Stimulated activated CD8-positive, alpha-beta memory T cell treated with anti-CD3 and anti-CD28 coated beads, Interleukin-7, amount 100 ng/mL, for 48 hours (primary cell): ENCODE results near the gene CNOT6.
"Not testable (repeated sequence)": the region's sequence is repeated elsewhere in the genome, so short reads cannot be mapped to it uniquely, and the experiment has no call there.

Experiments
- DNase-seq, 2 donors: peaks; one replicate each; pipeline ENCODE4 v3.0.0-alpha.2; 2020; ENCODE audit warnings: low read depth in 1 of 2; ENCODE audit errors: extremely low read depth in 1 of 2

Gene CNOT6

DNA sequence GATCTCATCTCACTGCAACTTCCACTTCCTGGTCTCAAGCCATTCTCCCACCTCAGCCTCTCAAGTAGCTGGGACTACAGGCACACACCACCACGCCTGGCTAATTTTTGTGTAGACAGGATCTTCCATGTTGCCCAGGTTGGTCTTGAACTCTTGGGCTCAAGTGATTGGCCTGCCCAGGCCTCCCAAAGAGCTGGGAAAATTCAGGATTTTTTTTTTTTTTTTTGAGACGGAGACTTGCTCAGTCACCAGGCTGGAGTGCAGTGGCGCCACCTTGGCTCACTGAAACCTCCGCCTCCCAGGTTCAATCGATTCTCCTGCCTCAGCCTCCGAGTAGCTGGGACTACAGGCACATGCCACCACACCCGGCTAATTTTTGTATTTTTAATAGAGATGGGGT, 21.8 kb downstream of the CNOT6 start:
- DNase-seq: not testable (repeated sequence)

DNA sequence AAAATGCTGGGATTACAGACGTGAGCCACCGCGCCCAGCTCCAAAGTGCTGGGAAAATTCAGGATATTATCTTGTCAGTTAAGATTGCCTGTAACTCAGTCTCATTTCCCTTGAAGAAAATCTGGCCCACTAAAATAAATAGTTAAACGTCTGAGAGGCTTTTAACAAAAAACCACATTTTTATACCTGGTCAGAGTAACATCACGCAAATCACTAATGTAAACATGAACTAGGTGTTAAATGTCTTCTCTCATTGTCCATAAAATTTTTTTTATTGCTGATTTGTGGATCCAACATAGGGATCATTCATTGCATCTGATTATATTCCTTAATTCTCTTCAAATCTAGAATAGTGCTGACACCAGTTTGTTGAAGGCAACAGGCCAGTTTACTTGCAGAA, 22.3 kb downstream of the CNOT6 start:
- no peak for DNase-seq

GRCh38 chr5:180519098-180519497, 24.9 kb downstream of the CNOT6 start:
- DNase-seq: no peak

- DNase-seq: no peak
These were observed 26.9 kb downstream of the CNOT6 start for GRCh38 chr5:180521101-180521500.

DNA sequence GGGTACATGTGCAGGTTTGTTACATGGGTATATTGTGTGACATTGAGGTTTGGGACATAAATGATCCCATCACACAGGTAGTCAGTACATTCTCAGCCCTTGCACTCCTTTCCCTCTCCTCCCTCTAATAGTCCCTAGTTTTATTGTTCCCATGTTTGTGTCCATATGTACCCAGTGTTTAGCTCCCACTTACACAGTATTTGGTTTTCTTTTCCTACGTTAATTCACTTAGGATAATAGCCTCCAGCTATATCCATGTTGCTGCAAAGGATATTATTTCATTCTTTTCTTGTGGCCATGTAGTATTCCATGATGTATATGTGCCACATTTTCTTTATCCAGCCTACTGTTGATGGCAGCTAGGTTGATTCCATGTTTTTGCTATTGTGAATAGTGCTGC, 27.4 kb downstream of the CNOT6 start:
- no peak for DNase-seq

GRCh38 chr5:180522330-180522729, 28.2 kb downstream of the CNOT6 start:
- no peak for DNase-seq

- no peak for DNase-seq
These were observed 29.7 kb downstream of the CNOT6 start for GRCh38 chr5:180523629-180524466.

DNA sequence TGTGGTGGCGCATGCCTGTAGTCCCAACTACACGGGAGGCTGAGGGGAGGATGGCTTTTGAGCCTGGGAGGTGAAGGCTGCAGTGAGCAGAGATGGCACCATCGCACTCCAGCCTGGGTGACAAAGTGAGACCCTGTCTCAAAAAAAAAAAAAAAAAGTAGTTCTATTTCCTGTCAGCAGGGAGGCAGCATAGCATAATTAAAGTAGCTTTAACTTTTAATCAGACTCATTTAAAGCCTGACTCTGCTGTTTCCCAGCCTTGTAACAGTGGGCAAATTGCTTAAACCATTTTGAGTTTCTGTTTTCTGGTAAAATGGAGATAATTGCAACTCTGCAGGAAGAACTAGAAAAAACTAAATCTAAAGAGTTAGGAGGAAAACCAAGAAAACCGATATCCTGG, 31.2 kb downstream of the CNOT6 start:
- DNase-seq: no peak

GRCh38 chr5:180526269-180526668, 32.1 kb downstream of the CNOT6 start:
- DNase-seq: no peak

GRCh38 chr5:180527659-180528058, 33.5 kb downstream of the CNOT6 start:
- no peak for DNase-seq

DNA sequence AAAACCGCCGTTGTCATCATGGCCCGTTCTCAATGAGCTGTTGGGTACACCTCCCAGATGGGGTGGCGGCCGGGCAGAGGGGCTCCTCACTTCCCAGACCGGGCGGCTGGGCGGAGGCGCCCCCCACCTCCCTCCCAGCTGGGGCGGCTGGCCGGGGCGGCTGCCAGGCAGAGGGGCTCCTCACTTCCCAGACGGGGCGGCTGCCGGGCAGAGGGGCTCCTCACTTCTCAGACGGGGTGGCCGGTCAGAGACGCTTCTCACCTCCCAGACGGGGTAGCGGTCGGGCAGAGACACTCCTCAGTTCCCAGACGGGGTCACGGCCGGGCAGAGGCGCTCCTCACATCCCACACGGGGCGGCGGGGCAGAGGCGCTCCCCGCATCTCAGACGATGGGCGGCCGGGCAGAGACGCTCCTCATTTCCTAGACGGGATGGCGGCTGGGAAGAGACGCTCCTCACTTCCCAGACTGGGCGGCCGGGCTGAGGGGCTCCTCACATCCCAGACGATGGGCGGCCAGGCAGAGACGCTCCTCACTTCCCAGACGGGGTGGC, 36.9 kb downstream of the CNOT6 start:
- not testable (repeated sequence) for DNase-seq

GRCh38 chr5:180532268-180532667, 38.1 kb downstream of the CNOT6 start:
- DNase-seq: no peak

- DNase-seq: no peak
These were observed 39.7 kb downstream of the CNOT6 start for GRCh38 chr5:180533845-180534244.

DNA sequence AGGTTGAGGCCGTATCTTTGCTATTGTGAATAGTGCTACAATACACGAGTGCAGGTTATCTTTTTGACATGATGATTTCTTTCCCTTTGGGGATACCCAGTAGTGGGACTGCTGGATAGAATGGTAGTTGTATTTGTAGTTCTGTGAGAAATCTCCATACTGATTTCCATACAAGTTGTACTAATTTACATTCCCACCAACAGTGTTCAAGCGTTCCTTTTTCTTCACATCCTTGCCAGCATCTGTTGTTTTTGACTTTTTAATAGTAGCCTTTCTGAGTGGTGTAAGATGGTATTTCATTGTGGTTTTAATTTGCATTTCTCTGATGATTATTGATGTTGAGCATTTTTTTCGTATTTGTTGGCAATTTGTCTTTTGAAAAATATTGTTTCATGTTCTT, 41.4 kb downstream of the CNOT6 start:
- DNase-seq: no peak

DNA sequence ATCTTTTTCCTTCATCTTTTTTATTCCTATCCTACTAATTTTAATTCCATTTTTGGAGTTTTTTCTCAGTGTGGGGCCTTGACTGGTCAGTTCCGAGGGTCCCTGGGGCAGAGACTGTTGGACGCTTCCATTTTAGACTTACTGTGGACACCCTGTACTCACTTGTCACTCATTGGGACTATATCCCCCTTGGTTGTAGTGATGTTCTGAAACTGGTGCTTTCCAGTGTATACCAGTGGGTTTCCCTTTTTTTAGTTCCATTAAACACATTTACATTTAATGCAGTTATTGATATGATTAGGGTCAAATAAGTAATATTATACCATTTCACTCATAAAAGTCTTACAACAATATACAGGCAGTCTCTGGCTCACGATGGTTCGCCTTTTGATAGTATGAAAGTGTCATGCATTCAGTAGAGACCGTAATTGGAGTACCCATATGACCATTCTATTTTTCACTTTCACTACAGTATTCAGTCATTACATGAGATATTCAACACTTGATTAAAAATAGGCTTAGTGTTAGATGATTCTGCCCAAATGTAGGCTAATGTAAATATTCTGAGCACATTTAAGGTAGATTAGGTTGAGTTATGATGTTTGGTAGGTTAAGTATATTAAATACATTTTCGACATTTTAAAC, 46.0 kb downstream of the CNOT6 start:
- no peak for DNase-seq

GRCh38 chr5:180541710-180542109, 47.5 kb downstream of the CNOT6 start:
- no peak for DNase-seq

DNA sequence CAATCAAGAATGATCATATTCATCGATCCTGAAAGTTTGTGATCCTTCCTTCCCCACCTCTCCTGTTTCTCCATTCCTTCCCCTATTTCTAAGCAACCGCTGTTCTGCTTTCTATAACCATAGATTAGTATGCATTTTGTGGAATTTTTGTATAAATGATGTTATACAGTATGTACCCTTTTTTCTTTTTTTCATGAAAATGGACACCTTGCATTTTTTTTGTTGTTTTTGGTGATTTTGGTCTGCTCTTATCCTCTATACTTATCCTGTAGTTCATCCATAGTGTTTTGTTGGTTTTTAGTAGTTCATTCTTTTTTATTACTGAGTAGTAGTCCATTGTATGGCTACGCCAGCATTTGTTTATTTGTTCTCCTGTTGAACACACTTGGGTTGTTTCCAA, 51.1 kb downstream of the CNOT6 start:
- DNase-seq: no peak

- DNase-seq: no peak
These were observed 54.4 kb downstream of the CNOT6 start for GRCh38 chr5:180548563-180548962.

DNA sequence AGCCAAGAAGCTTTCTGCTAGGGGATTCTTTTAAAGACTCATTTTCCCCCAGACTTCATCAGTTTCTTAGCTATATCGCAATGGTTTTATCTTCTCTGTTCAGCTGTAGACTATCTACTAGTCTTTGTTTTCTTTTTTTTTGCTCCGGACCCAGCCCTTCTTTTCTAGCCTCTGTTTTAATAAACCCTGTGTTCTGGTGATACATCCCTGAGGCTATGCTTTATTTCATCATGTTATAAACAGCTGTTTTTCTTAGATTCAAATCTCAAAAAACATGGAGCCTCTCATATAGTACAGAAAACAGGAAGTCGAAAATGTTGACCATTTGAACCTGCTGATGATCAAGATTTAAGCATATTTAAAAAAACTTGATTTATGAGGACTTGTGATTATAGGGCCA, 59.4 kb downstream of the CNOT6 start:
- DNase-seq: no peak

DNA sequence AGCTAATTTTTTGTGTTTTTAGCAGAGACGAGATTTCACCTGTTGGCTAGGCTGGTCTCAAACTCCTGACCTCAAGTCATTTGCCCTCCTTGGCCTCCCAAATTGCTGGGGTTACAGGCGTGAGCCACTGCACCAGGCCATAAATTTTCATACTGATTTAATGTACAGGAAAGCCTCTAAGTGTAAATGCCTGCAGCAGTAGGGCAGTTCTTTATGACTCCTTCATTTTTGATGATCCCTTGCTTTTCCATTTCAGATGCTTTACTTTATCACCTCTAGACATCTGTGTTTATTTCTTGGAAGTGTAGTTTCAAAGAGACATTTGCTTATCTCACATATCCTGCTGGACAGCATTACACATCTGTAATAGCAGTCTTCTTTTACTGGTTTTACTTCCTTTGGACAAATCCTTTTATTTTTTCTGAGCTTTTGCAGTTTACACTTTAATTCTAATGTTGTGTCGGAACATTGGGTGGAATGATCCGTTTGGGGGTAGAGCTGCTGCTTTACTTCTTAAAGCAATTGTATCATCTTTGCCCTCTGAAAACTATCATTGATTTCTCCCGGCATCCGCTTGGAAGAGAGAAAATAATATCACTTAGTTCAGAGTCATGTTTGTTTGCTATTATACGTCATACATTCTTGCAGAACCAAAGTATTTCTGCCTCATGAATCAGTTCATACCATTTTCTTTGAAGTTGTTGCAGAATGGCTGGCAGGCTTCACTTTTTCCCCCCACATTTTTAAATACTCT, 61.2 kb downstream of the CNOT6 start:
- no peak for DNase-seq

DNA sequence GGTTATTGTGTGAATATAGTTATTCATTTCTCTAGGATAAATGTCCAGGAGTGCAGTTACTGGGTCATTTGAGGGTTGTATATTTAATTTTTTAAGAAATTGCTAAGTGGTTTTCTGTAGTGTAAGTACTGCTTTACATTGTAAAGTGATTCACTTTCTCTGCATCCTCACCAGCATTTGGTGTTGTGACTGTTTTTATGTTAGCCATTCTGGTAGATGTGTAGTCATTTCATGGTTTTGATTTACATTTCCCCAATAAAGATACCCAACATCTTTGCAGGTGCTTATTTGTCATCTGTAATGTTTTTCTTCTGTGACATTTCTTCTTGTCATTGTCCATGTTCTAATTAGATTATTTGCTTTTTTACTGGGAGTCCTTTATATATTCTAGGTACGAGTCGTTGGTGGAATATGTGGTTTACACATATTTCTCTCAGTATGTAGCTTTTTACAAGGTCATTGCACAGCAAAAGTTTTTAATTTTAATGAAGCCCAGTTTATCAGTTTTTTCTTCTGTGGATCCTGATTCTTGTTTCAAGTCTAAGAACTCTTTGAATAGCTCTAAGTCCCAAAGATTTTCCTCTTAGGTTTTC, 63.1 kb downstream of the CNOT6 start:
- no peak for DNase-seq
